Loucy (cell line): ENCODE measurements around the gene YWHAE.

Source experiments
- CTCF ChIP-seq: fragments of 200-600 bp; sonication (generic); conservative IDR thresholded peaks from 2 replicates; pipeline ENCODE4 v1.5.1; 2014; ENCODE audit warnings: mild to moderate bottlenecking, antibody characterized with exemption, low read length
- EZH2phosphoT487 ChIP-seq: fragments of 200-600 bp; IDR thresholded peaks from 2 replicates; pipeline ENCODE4 v1.6.1; 2018; ENCODE audit warnings: antibody characterized with exemption, mild to moderate bottlenecking, moderate library complexity, borderline replicate concordance

GRCh38 chr17:1351971-1352370 lies 48.1 kb downstream of the YWHAE start:
- TF ChIP-seq CTCF: no peak
- no peak for TF ChIP-seq EZH2phosphoT487
